B cell (primary cell): Measurements from ENCODE around the gene ANK3.

Source experiments
- CTCF ChIP-seq: fragments of 200-600 bp; IDR thresholded peaks from one replicate; pipeline ENCODE4 v1.8.0; 2022; ENCODE audit warnings: antibody characterized with exemption, mild to moderate bottlenecking
- EZH2 ChIP-seq: IDR thresholded peaks from 2 replicates; pipeline ENCODE4 v1.6.1; 2012; ENCODE audit warnings: borderline replicate concordance, low read depth, mild to moderate bottlenecking, moderate library complexity, low read length; ENCODE audit not compliant: insufficient read depth, poor library complexity, severe bottlenecking

- TF ChIP-seq CTCF (no peak), EZH2 (no peak)
Measured at GRCh38 chr10:60045571-60045970, 344.1 kb downstream of the ANK3 start.
